Measurements from ENCODE around the gene ASAP2. TPM values are rescaled to one million over a fixed set of nuclear protein-coding genes. Genes with fewer than 3 reads are reported as not detected.

Gene ASAP2
- total and polyA plus RNA-seq, 9 of the 15 experiments (the other 6 are each of a cell fraction or from before 2014, with no cell fraction given) = 0.06 to 4.3 (median 3.1) TPM

DNA sequence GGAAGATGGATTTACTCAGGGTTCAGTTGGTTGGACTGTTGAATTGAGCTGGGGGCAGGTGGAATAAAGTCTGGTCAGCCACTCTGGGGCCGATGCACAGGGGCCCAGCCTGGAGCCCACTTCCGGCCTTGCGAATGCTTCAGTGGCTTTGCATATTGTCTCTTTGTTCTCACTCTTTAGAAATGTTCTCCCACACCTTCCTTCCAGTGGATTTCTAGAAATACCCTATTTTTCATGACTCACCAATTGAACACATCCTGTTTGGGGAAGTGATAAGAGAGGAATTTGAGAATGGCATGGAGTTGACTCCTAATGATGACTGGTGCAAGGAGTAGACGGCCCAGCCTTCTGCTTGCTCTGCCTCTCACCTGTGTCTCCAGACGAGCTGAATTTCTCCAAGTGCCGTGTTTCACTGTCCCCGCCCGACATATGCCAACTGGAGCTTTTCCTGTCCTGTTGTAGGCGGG is 28.1 kb downstream of the ASAP2 start (continued):
- TF ChIP-seq PHF21A (IDR thresholded peaks at IDR 0.05; ENCODE audit: borderline replicate concordance, low read depth) = no peak
- TF ChIP-seq, protein P1, sequence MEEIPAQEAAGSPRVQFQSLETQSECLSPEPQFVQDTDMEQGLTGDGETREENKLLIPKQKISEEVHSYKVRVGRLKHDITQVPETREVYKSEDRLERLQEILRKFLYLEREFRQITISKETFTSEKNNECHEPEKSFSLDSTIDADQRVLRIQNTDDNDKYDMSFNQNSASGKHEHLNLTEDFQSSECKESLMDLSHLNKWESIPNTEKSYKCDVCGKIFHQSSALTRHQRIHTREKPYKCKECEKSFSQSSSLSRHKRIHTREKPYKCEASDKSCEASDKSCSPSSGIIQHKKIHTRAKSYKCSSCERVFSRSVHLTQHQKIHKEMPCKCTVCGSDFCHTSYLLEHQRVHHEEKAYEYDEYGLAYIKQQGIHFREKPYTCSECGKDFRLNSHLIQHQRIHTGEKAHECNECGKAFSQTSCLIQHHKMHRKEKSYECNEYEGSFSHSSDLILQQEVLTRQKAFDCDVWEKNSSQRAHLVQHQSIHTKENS (CRISPR knock-in tag; IDR thresholded peaks at IDR 0.05) = no peak
- no peak for TF ChIP-seq ZNF347 (CRISPR knock-in tag; IDR thresholded peaks at IDR 0.05; ENCODE audit: low read depth)
- no peak for TF ChIP-seq ZNF57 (CRISPR knock-in tag; IDR thresholded peaks at IDR 0.05)
- peak; percentile 33 for TF ChIP-seq ZNF592 (IDR thresholded peaks at IDR 0.05)
- TF ChIP-seq IFI16 (CRISPR knock-in tag; IDR thresholded peaks at IDR 0.05) = no peak
- no peak for TF ChIP-seq RHOXF2B (CRISPR knock-in tag; conservative IDR thresholded peaks at IDR 0.05)
- TF ChIP-seq ZNF197 (CRISPR knock-in tag; IDR thresholded peaks at IDR 0.05; ENCODE audit: low read depth) = peak; percentile 9; the same call in 1 of the 2 replicates
- no peak for TF ChIP-seq ZNF668 (CRISPR knock-in tag; IDR thresholded peaks at IDR 0.05)
- no peak for TF ChIP-seq HIVEP1 (CRISPR knock-in tag; IDR thresholded peaks at IDR 0.05)
- no peak for TF ChIP-seq SETDB1 (IDR thresholded peaks at IDR 0.05; ENCODE audit: low read length)
- TF ChIP-seq MED1 (CRISPR knock-in tag; IDR thresholded peaks at IDR 0.05; ENCODE audit: borderline replicate concordance) = no peak
- no peak for TF ChIP-seq TCF7L2 (IDR thresholded peaks at IDR 0.05; ENCODE audit: low read depth, low read length)
- TF ChIP-seq SMARCA4 (IDR thresholded peaks at IDR 0.05) = peak; percentile 88
- TF ChIP-seq NUFIP1 (IDR thresholded peaks at IDR 0.05; ENCODE audit: partially characterized antibody) = no peak
- no peak for TF ChIP-seq HBP1 (CRISPR knock-in tag; IDR thresholded peaks at IDR 0.05)
- TF ChIP-seq NFRKB (IDR thresholded peaks at IDR 0.05; ENCODE audit: low read depth) = no peak
- TF ChIP-seq ZNF175 (CRISPR knock-in tag; IDR thresholded peaks at IDR 0.05; ENCODE audit: low read depth) = peak; percentile 73; the same call in 1 of the 2 replicates
- peak; percentile 9 for TF ChIP-seq FOS (IDR thresholded peaks at IDR 0.05; ENCODE audit: extremely low read depth, insufficient read length)
- TF ChIP-seq BMI1 (IDR thresholded peaks at IDR 0.05; ENCODE audit: low read length) = no peak
- TF ChIP-seq, protein P2, sequence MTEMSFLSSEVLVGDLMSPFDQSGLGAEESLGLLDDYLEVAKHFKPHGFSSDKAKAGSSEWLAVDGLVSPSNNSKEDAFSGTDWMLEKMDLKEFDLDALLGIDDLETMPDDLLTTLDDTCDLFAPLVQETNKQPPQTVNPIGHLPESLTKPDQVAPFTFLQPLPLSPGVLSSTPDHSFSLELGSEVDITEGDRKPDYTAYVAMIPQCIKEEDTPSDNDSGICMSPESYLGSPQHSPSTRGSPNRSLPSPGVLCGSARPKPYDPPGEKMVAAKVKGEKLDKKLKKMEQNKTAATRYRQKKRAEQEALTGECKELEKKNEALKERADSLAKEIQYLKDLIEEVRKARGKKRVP (CRISPR knock-in tag; IDR thresholded peaks at IDR 0.05) = no peak
- TF ChIP-seq FOXP1 (CRISPR knock-in tag; IDR thresholded peaks at IDR 0.05) = no peak
- TF ChIP-seq ZNF124 (CRISPR knock-in tag; IDR thresholded peaks at IDR 0.05) = no peak
- TF ChIP-seq ZNF274 (IDR thresholded peaks at IDR 0.05; ENCODE audit: borderline replicate concordance, low read depth, low read length) = no peak
- no peak for TF ChIP-seq HNRNPLL (IDR thresholded peaks at IDR 0.05; ENCODE audit: low read depth, low read length, poor library complexity, severe bottlenecking)
